HEK293T (cell line): ENCODE results near the gene PLPP2.

ENCODE experiments used
- CTCF ChIA-PET: fragments of 350-600 bp; formaldehyde crosslinking; extraction: SDS; loops from one replicate; lab custom pipeline; 2021; ENCODE audit warnings: antibody characterized with exemption, inconsistent platforms; lab: Yijun Ruan, JAX
- POLR2A ChIA-PET: fragments of 350-600 bp; formaldehyde crosslinking; extraction: SDS; loops from one replicate; lab custom pipeline; 2020; ENCODE audit warnings: antibody characterized with exemption, inconsistent platforms; lab: Yijun Ruan, JAX
- DNase-seq: peaks from one replicate; pipeline ENCODE4 v3.0.0; 2012; ENCODE audit warnings: mixed read lengths; ENCODE audit errors: extremely low spot score
- ARNT ChIP-seq: fragments of 450-650 bp; IDR thresholded peaks from 2 replicates; pipeline ENCODE4 v1.6.1; 2017; ENCODE audit warnings: mild to moderate bottlenecking
- BHLHE40 ChIP-seq: fragments of 450-650 bp; IDR thresholded peaks from 2 replicates; pipeline ENCODE4 v1.6.1; 2016; ENCODE audit warnings: mild to moderate bottlenecking, moderate library complexity, borderline replicate concordance
- CTBP1 ChIP-seq: fragments of 450-650 bp; IDR thresholded peaks from 2 replicates; pipeline ENCODE4 v1.6.1; 2016; ENCODE audit warnings: borderline replicate concordance
- ELF4 ChIP-seq: fragments of 450-650 bp; IDR thresholded peaks from 2 replicates; pipeline ENCODE4 v1.6.1; 2017; ENCODE audit warnings: antibody characterized with exemption
- FOXA1 ChIP-seq: fragments of 450-650 bp; IDR thresholded peaks from 2 replicates; pipeline ENCODE4 v1.6.1; 2016; ENCODE audit warnings: mild to moderate bottlenecking
- FOXK2 ChIP-seq: fragments of 450-650 bp; IDR thresholded peaks from 2 replicates; pipeline ENCODE4 v1.6.1; 2016; ENCODE audit warnings: mild to moderate bottlenecking
- FOXM1 ChIP-seq: fragments of 450-650 bp; IDR thresholded peaks from 2 replicates; pipeline ENCODE4 v1.6.1; 2017; ENCODE audit warnings: mild to moderate bottlenecking, borderline replicate concordance
- HDGF ChIP-seq: fragments of 450-650 bp; IDR thresholded peaks from 2 replicates; pipeline ENCODE4 v1.6.1; 2017; ENCODE audit warnings: antibody characterized with exemption, borderline replicate concordance
- L3MBTL2 ChIP-seq: fragments of 450-650 bp; conservative IDR thresholded peaks from 2 replicates; pipeline ENCODE4 v1.6.1; 2016; ENCODE audit warnings: mild to moderate bottlenecking
- LEF1 ChIP-seq: fragments of 450-650 bp; IDR thresholded peaks from 2 replicates; pipeline ENCODE4 v1.6.1; 2017; ENCODE audit warnings: mild to moderate bottlenecking, borderline replicate concordance
- NFRKB ChIP-seq: fragments of 450-650 bp; IDR thresholded peaks from 2 replicates; pipeline ENCODE4 v1.6.1; 2016; ENCODE audit warnings: mild to moderate bottlenecking, moderate library complexity
- PKNOX1 ChIP-seq: fragments of 450-650 bp; IDR thresholded peaks from 2 replicates; pipeline ENCODE4 v1.6.1; 2016
- SP1 ChIP-seq: fragments of 450-650 bp; IDR thresholded peaks from 2 replicates; pipeline ENCODE4 v1.6.1; 2017
- SUZ12 ChIP-seq: fragments of 450-650 bp; IDR thresholded peaks from 2 replicates; pipeline ENCODE4 v1.6.1; 2016; ENCODE audit warnings: mild to moderate bottlenecking
- TARDBP ChIP-seq: fragments of 450-650 bp; IDR thresholded peaks from 2 replicates; pipeline ENCODE4 v1.6.1; 2016
- ZNF384 ChIP-seq: fragments of 450-650 bp; IDR thresholded peaks from 2 replicates; pipeline ENCODE4 v1.6.1; 2016

The PLPP2 gene

GRCh38 chr19:317710-318508 is 26.7 kb upstream of the PLPP2 start:
- no peak for TF ChIP-seq NFRKB
- TF ChIP-seq ARNT = no peak
- TF ChIP-seq SUZ12 = no peak
- no peak for TF ChIP-seq FOXM1
- TF ChIP-seq FOXA1 = no peak
- no peak for TF ChIP-seq SP1
- TF ChIP-seq ZNF384 = no peak
- no peak for TF ChIP-seq TARDBP
- no peak for TF ChIP-seq LEF1
- TF ChIP-seq BHLHE40 = no peak
- no peak for TF ChIP-seq FOXK2
- no peak for TF ChIP-seq ELF4
- no peak for TF ChIP-seq HDGF
- CTCF ChIA-PET = interaction anchor here (0.7 kb wide), 1 partner anchor 193 kb away, joined by 3 read pairs; no protein-coding TSS in a partner anchor
- no peak for DNase-seq
- POLR2A ChIA-PET = no interaction called here

DNA sequence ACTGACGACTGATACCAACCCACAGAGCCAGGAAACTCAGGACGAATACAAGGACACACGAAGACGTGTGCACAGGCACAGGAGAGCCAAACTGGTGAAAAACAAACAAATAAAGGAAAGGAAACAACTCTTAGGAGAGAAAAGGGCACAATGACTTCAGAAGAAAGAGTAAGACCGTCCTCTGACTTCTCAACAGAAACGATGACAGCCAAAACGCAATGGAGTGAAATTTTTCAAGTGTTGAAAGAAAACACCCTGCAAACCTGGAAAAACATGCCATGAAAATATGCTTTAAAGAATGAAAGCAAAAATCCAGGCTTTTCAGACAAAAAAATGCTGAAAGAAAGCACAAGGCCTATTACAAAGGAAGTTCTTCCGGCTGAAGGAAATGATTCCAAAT is 24.6 kb upstream of the PLPP2 start:
- CTCF ChIA-PET = no interaction called here
- POLR2A ChIA-PET = no interaction called here
- TF ChIP-seq TARDBP (no peak), SUZ12 (no peak), ARNT (no peak), LEF1 (no peak), FOXA1 (no peak), BHLHE40 (no peak), NFRKB (no peak), PKNOX1 (no peak), ELF4 (no peak), FOXM1 (no peak), FOXK2 (no peak), SP1 (no peak)
- no peak for DNase-seq

DNA sequence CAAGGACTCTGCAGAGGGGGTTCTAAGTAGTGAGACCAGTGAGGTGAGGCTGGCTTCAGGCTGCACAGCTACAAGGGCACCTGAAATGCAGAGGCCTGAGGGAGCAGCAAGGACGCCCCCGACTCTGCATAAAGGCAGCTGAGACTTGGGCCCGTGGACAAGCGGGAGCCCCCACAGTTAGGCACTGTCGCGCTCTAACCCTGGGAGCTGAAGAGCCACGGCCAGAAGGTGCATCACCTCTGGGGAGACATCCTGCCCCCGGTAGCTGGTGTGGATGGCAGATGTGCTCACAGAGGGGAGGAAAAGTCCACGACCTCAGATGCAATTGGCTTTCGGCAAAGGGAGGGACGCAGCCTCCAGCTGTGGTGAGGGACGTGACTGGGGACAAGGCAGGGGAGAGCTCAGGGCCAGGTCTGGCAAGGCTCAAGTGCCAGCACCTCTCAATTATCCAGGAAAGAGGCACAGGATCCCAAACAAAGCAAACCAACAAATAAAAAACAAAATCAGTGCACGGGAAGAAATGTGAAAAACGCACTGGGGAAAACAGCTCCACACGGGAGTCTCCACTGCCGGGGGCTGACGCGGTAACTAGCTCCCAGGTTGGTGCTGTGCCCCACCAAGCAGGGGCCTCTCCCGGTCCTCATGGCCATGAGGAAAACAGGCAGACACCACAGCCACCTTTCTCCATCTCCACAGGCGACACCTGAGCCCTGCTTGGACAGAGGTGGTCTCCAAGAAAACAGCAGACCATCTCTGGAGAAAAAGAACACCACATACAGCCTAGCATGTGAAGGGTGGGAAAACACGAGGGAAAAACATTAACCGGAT is 23.0 kb upstream of the PLPP2 start:
- no peak for DNase-seq
- POLR2A ChIA-PET = interaction anchor here (0.9 kb wide), 1 partner anchor 98 kb away, joined by 3 read pairs; no protein-coding TSS in a partner anchor
- CTCF ChIA-PET = no interaction called here
- TF ChIP-seq LEF1 (no peak), CTBP1 (no peak), ELF4 (no peak), TARDBP (no peak), ZNF384 (no peak), BHLHE40 (no peak), FOXK2 (no peak)

GRCh38 chr19:313169-313987 is 22.2 kb upstream of the PLPP2 start:
- CTCF ChIA-PET = no interaction called here
- POLR2A ChIA-PET = interaction anchor here (0.9 kb wide), 1 partner anchor 99 kb away, joined by 3 read pairs; no protein-coding TSS in a partner anchor
- no peak for TF ChIP-seq HDGF
- TF ChIP-seq ZNF384 = no peak
- TF ChIP-seq PKNOX1 = no peak
- no peak for TF ChIP-seq L3MBTL2
- TF ChIP-seq ELF4 = no peak
- TF ChIP-seq SP1 = no peak
- no peak for TF ChIP-seq LEF1
- TF ChIP-seq NFRKB = no peak
- TF ChIP-seq FOXM1 = no peak
- TF ChIP-seq FOXA1 = no peak
- TF ChIP-seq CTBP1 = no peak
- TF ChIP-seq TARDBP = no peak
- no peak for TF ChIP-seq BHLHE40
- no peak for TF ChIP-seq FOXK2
- no peak for TF ChIP-seq SUZ12
- no peak for DNase-seq

GRCh38 chr19:311813-312261 is 20.6 kb upstream of the PLPP2 start:
- POLR2A ChIA-PET = no interaction called here
- CTCF ChIA-PET = no interaction called here
- TF ChIP-seq L3MBTL2 (no peak), PKNOX1 (no peak), ELF4 (no peak), SUZ12 (no peak), BHLHE40 (no peak), TARDBP (no peak), ZNF384 (no peak), CTBP1 (no peak), FOXA1 (no peak), FOXM1 (no peak), SP1 (no peak), FOXK2 (no peak), HDGF (no peak)
- DNase-seq = no peak
